Retinal pigment epithelial cell (primary cell): ENCODE data around the gene TIGD7.

Experiments
- DNase-seq: peaks from one replicate; pipeline ENCODE4 v3.0.0-alpha.2; 2010; ENCODE audit warnings: low read depth
- H3K4me3 ChIP-seq: 2 replicates; pipeline ENCODE4 v1.5.1; 2011; ENCODE audit warnings: mild to moderate bottlenecking, low read length, control low read depth, moderate library complexity
- CTCF ChIP-seq: conservative IDR thresholded peaks from 2 replicates; pipeline ENCODE4 v1.5.1; 2011; ENCODE audit warnings: low read depth, low read length, control low read depth, inconsistent platforms

Gene TIGD7

GRCh38 chr16:3268294-3268693, 36.9 kb downstream of the TIGD7 start:
- no peak for TF ChIP-seq CTCF
- H3K4me3 ChIP-seq: no peak overlapping the region
- no peak for DNase-seq

- DNase-seq: no peak
- TF ChIP-seq CTCF: peak; percentile 65
- no peak overlapping the region for H3K4me3 ChIP-seq
Measured at GRCh38 chr16:3266873-3267537, 38.2 kb downstream of the TIGD7 start.

- DNase-seq: peak; percentile 89
- peak; percentile 47 for TF ChIP-seq CTCF
- peak overlapping the region; percentile 71 for H3K4me3 ChIP-seq
Measured at GRCh38 chr16:3264137-3265036, 40.8 kb downstream of the TIGD7 start.

- H3K4me3 ChIP-seq: no peak overlapping the region
- no peak for DNase-seq
- TF ChIP-seq CTCF: no peak
Measured at GRCh38 chr16:3262517-3262916, 42.7 kb downstream of the TIGD7 start.

GRCh38 chr16:3259836-3260235, 45.4 kb downstream of the TIGD7 start:
- no peak for TF ChIP-seq CTCF
- no peak overlapping the region for H3K4me3 ChIP-seq
- no peak for DNase-seq

GRCh38 chr16:3256866-3257465, 48.3 kb downstream of the TIGD7 start:
- TF ChIP-seq CTCF: no peak
- no peak for DNase-seq
- H3K4me3 ChIP-seq: no peak overlapping the region
